ACHN (cell line): Measurements from ENCODE around the gene NFYB.
"Not testable (repeated sequence)": the region's sequence is repeated elsewhere in the genome, so short reads cannot be mapped to it uniquely, and the experiment has no call there.

Source experiments
- DNase-seq: peaks from one replicate; pipeline ENCODE4 v3.0.0-alpha.2; 2015
- in situ Hi-C: cut with HindIII; loops from 2 replicates; pipeline ENCODE4 v1.10.0; 2017; ENCODE audit warnings: low sequenced_read_pairs, low pct_ligation_motif_present, low pct_unique_long_range_greater_than_20kb

The NFYB gene

GRCh38 chr12:104132351-104132956 lies 5.6 kb downstream of the NFYB start:
- DNase-seq = no peak

GRCh38 chr12:104131609-104132008 lies 6.4 kb downstream of the NFYB start:
- no peak for DNase-seq
- in situ Hi-C loops = no loop called here

More at GRCh38 chr12:104132351-104132956, 5.6 kb downstream of the NFYB start:
- in situ Hi-C loops = no loop called here

GRCh38 chr12:104130760-104131159 lies 7.2 kb downstream of the NFYB start:
- in situ Hi-C loops = no loop called here
- DNase-seq = no peak

- no peak for DNase-seq
- in situ Hi-C loops = no loop called here
Measured at GRCh38 chr12:104126548-104126947, 11.5 kb downstream of the NFYB start.

GRCh38 chr12:104122298-104122697 lies 15.7 kb downstream of the NFYB start:
- no peak for DNase-seq
- in situ Hi-C loops = no loop called here

GRCh38 chr12:104121001-104121400 lies 17.0 kb downstream of the NFYB start:
- in situ Hi-C loops = no loop called here
- DNase-seq = peak; percentile 82

- in situ Hi-C loops = no loop called here
- no peak for DNase-seq
Measured at GRCh38 chr12:104115587-104115975, 22.4 kb downstream of the NFYB start.

GRCh38 chr12:104114834-104115586 lies 23.0 kb downstream of the NFYB start:
- in situ Hi-C loops, DNase-seq: not testable (repeated sequence)

- DNase-seq = no peak
- in situ Hi-C loops = no loop called here
Measured at GRCh38 chr12:104109446-104110271, 28.4 kb downstream of the NFYB start.

GRCh38 chr12:104108755-104109445 lies 29.1 kb downstream of the NFYB start:
- DNase-seq = peak; percentile 86
- in situ Hi-C loops = no loop called here

GRCh38 chr12:104106965-104107364 lies 31.0 kb downstream of the NFYB start:
- in situ Hi-C loops = no loop called here
- no peak for DNase-seq

- DNase-seq = no peak
- in situ Hi-C loops = no loop called here
Measured at GRCh38 chr12:104105461-104105860, 32.5 kb downstream of the NFYB start.

GRCh38 chr12:104097954-104098353 lies 40.1 kb downstream of the NFYB start:
- in situ Hi-C loops = no loop called here
- no peak for DNase-seq

GRCh38 chr12:104095289-104095688 lies 42.7 kb downstream of the NFYB start:
- DNase-seq = no peak
- in situ Hi-C loops = no loop called here

- DNase-seq = no peak
- in situ Hi-C loops = no loop called here
Measured at GRCh38 chr12:104094284-104094683, 43.7 kb downstream of the NFYB start.

GRCh38 chr12:104091136-104091535 lies 46.9 kb downstream of the NFYB start:
- in situ Hi-C loops = no loop called here
- no peak for DNase-seq

- DNase-seq = no peak
- in situ Hi-C loops = no loop called here
Measured at GRCh38 chr12:104090685-104091084, 47.3 kb downstream of the NFYB start.

- in situ Hi-C loops = no loop called here
- no peak for DNase-seq
Measured at GRCh38 chr12:104083769-104084475, 54.1 kb downstream of the NFYB start.
